GM12878 (cell line): ENCODE data around the gene ZBTB4. TPM values are rescaled to one million over a fixed set of nuclear protein-coding genes. Genes with fewer than 3 reads are reported as not detected.
"Not testable (repeated sequence)": the region's sequence is repeated elsewhere in the genome, so short reads cannot be mapped to it uniquely, and the experiment has no call there.

Experiments used
- ATAC-seq: fragments of 200-7000 bp; cut with Tn5 transposase; 3 replicates; pipeline ENCODE4 v1.9.1; 2020; ENCODE audit warnings: mild to moderate bottlenecking, moderate library complexity
- BruUV-seq: library from RNA; stranded (reverse); fragments of 400-500 nt; replicated peaks from 2 replicates; lab custom pipeline; 2021; lab: Mats Ljungman, UMichigan
- CTCF ChIA-PET: fragments of 300-600 bp; sonication (Branson Sonifier 250); formaldehyde crosslinking; extraction: SDS; loops from one replicate; lab custom pipeline; 2021; ENCODE audit warnings: inconsistent platforms; lab: Yijun Ruan, JAX
- POLR2A ChIA-PET: fragments of 350-600 bp; formaldehyde crosslinking; extraction: SDS; loops from one replicate; lab custom pipeline; 2021; ENCODE audit warnings: inconsistent platforms; lab: Charles Lee
- RAD21 ChIA-PET: fragments of 300-600 bp; sonication (Branson Sonifier 250); formaldehyde crosslinking; loops from one replicate; lab custom pipeline; 2023; ENCODE audit warnings: antibody characterized with exemption; ENCODE audit not compliant: unreplicated experiment; lab: Charles Lee
- SMC1A ChIA-PET: fragments of 300-600 bp; sonication (Branson Sonifier 250); formaldehyde crosslinking; loops from one replicate; lab custom pipeline; 2023; ENCODE audit not compliant: unreplicated experiment, uncharacterized antibody; lab: Charles Lee
- DNase-seq: peaks from one replicate; pipeline ENCODE4 v3.0.0-alpha.2; 2011; ENCODE audit warnings: low read depth, low spot score
- FAIRE-seq: peaks from 3 replicates; lab custom pipeline; 2011; peaks lifted over from hg19 to GRCh38; lab: Jason Lieb, UNC
- H2AFZ ChIP-seq: 2 replicates; pipeline ENCODE4 v1.6.0; 2011; ENCODE audit warnings: low read depth, low read length, control low read depth; ENCODE audit not compliant: control insufficient read depth
- H3K27ac ChIP-seq: 2 replicates; pipeline ENCODE4 v1.5.1; 2011; ENCODE audit warnings: control low read depth; ENCODE audit not compliant: control insufficient read depth, insufficient read depth
- H3K27me3 ChIP-seq, 2 experiments: replicated peaks in 1 of 2; 2 replicates each; pipeline versions ENCODE4 v1.6.0 to v1.6.1; 2011; ENCODE audit warnings: low read length in 1 of 2; ENCODE audit not compliant: control insufficient read depth in 2 of 2, insufficient read depth in 2 of 2
- H3K36me3 ChIP-seq, 2 experiments: 2 replicates each; pipeline ENCODE4 v1.5.1; 2011; ENCODE audit warnings: low read length in 1 of 2; ENCODE audit not compliant: control insufficient read depth in 2 of 2, insufficient read depth in 2 of 2
- H3K4me1 ChIP-seq: 2 replicates; pipeline ENCODE4 v1.6.1; 2011; ENCODE audit warnings: mild to moderate bottlenecking, low read length, moderate library complexity, mixed read lengths; ENCODE audit not compliant: control insufficient read depth, insufficient read depth
- H3K4me2 ChIP-seq: 2 replicates; pipeline ENCODE4 v1.6.0; 2011; ENCODE audit warnings: control low read depth; ENCODE audit not compliant: control insufficient read depth, insufficient read depth
- H3K4me3 ChIP-seq: fragments of 200-600 bp; sonication (generic); 2 replicates; pipeline ENCODE4 v1.5.1; 2016
- H3K79me2 ChIP-seq: 2 replicates; pipeline ENCODE4 v1.6.0; 2011; ENCODE audit warnings: low read length; ENCODE audit not compliant: control insufficient read depth, insufficient read depth
- H3K9ac ChIP-seq: 2 replicates; pipeline ENCODE4 v1.8.0; 2011; ENCODE audit warnings: low read length, control low read depth, mixed read lengths; ENCODE audit not compliant: control insufficient read depth, insufficient read depth
- H3K9me3 ChIP-seq: replicated peaks from 3 replicates; pipeline ENCODE4 v1.5.1; 2011; ENCODE audit warnings: mild to moderate bottlenecking, low read length; ENCODE audit not compliant: control insufficient read depth, insufficient read depth
- H4K20me1 ChIP-seq: 2 replicates; pipeline ENCODE4 v1.6.0; 2011; ENCODE audit not compliant: control insufficient read depth, insufficient read depth
- ATF2 ChIP-seq: IDR thresholded peaks from 2 replicates; pipeline ENCODE4 v1.6.1; 2012; ENCODE audit warnings: low read length, inconsistent platforms
- WGBS: methylation state at CpG from one replicate; pipeline ENCODE4 v1.1.6; 2016; ENCODE audit warnings: low lambda C conversion rate; ENCODE audit not compliant: insufficient replicate concordance, insufficient coverage; ENCODE audit errors: missing lambda C conversion rate; 5-methylcytosine and 5-hydroxymethylcytosine counted together
- in situ Hi-C: fragments of 300-500 bp; cut with MboI; formaldehyde crosslinking; loops from 9 replicates; pipeline ENCODE4 v1.14.3; 2018; ENCODE audit warnings: mixed read lengths
- intact Hi-C: fragments of 100-400 bp; cut with micrococcal nuclease; formaldehyde crosslinking; loops from one replicate; pipeline ENCODE4 v1.14.2; 2022; ENCODE audit not compliant: unreplicated experiment
- polyA plus RNA-seq, 11 experiments: library from polyadenylated mRNA; depleted of rRNA in 4 of 11; unstranded in 6 of 11; stranded (reverse) in 5 of 11; fragments of >200 nt; fragmentation: Nextera tagmentation in 4 of 11; fragmentation: Illumina TruSeq in 1 of 11; extraction: Ambion mirVana in 4 of 11; extraction: Trizol in 1 of 11; gene quantifications; 1 replicate in 1 of 11; 2 replicates in 10 of 11; pipeline versions ENCODE4 v1.2.1 to v1.2.3, GENCODE V29; 2011 to 2016; ENCODE audit warnings: inconsistent platforms in 2 of 11, missing spikeins in 2 of 11, low read depth in 1 of 11
- total RNA-seq, 4 experiments: library from RNA; depleted of rRNA in 3 of 4; stranded (reverse); fragments of >200 nt in 3 of 4; fragmentation: Illumina TruSeq in 1 of 4; extraction: Trizol in 1 of 4; gene quantifications; 2 replicates each; pipeline versions ENCODE4 v1.2.1 to v1.2.3, GENCODE V29; 2013 to 2021

Gene ZBTB4
- total and polyA plus RNA-seq, 10 of the 15 experiments (the other 5 are each of a cell fraction or from before 2014, with no cell fraction given): 2.0 to 14.9 (median 6.9) TPM

- Histone ChIP-seq H3K9me3 (no peaks in the 10 kb centered on the region), H3K9ac (no peak overlapping the region), H3K27me3 (no peaks in the 10 kb centered on the region), H3K36me3 (no peaks in the 10 kb centered on the region; a peak in 2 of 4 replicates), H3K27ac (no peak overlapping the region), H3K79me2 (peaks cover 6% of the 10 kb centered on the region), H2AFZ (no peak overlapping the region), H4K20me1 (peaks cover 2% of the 10 kb centered on the region; the same call in 1 of the 2 replicates), H3K4me2 (no peak overlapping the region), H3K4me1 (no peaks in the 10 kb centered on the region; the same call in 1 of the 2 replicates), H3K4me3 (no peak overlapping the region)
- intact Hi-C loops (no loop called here), in situ Hi-C loops (no loop called here)
- ChIA-PET CTCF (interaction anchor here (0.7 kb wide), 1 partner anchor 35 kb away, joined by 3 read pairs; no protein-coding TSS in a partner anchor), RAD21 (no interaction called here), SMC1A (no interaction called here), POLR2A (interaction anchor here (0.5 to 1.8 kb wide), 2 partner anchors 8 to 12 kb away, joined by 5 to 8 read pairs; partner anchors contain the start of gene ZBTB4)
- WGBS: 75% methylated on average over 2 of the region's 2 CpGs
- DNase-seq (no peak), ATAC-seq (no peak), FAIRE-seq (no peak)
- BruUV-seq: TSS peak; percentile 44
- no peak for TF ChIP-seq ATF2
These were observed 7.7 kb downstream of the ZBTB4 start for GRCh38 chr17:7471729-7472128.

GRCh38 chr17:7470457-7470973, 8.9 kb downstream of the ZBTB4 start:
- H3K79me2 ChIP-seq, H3K27ac ChIP-seq, H3K36me3 ChIP-seq, H3K9me3 ChIP-seq, H3K4me2 ChIP-seq, H4K20me1 ChIP-seq, H2AFZ ChIP-seq, H3K27me3 ChIP-seq, ATAC-seq, BruUV-seq, intact Hi-C loops, H3K4me3 ChIP-seq, in situ Hi-C loops, H3K4me1 ChIP-seq, SMC1A ChIA-PET, DNase-seq, H3K9ac ChIP-seq, FAIRE-seq: not testable (repeated sequence)
- RAD21 ChIA-PET: interaction anchor here (1.1 kb wide), 1 partner anchor 141 kb away, joined by 5 read pairs; the partner anchor contains the start of gene NEURL4
- WGBS: 70% methylated on average over 8 of the region's 8 CpGs
- CTCF ChIA-PET: interaction anchor here (0.5 to 1.6 kb wide), 2 partner anchors 18 to 44 kb away, joined by 3 read pairs; no protein-coding TSS in a partner anchor
- POLR2A ChIA-PET: interaction anchor here (1.8 kb wide), 1 partner anchor 9 kb away, joined by 8 read pairs; the partner anchor contains the start of gene ZBTB4

GRCh38 chr17:7469843-7470242, 9.6 kb downstream of the ZBTB4 start:
- H3K36me3 ChIP-seq, in situ Hi-C loops, RAD21 ChIA-PET, ATAC-seq, H2AFZ ChIP-seq, H3K27ac ChIP-seq, DNase-seq, BruUV-seq, intact Hi-C loops, H3K9ac ChIP-seq, H3K4me3 ChIP-seq, FAIRE-seq, SMC1A ChIA-PET, H3K79me2 ChIP-seq, H3K27me3 ChIP-seq, H4K20me1 ChIP-seq, H3K9me3 ChIP-seq, H3K4me2 ChIP-seq, H3K4me1 ChIP-seq: not testable (repeated sequence)
- POLR2A ChIA-PET: interaction anchor here (1.8 kb wide), 1 partner anchor 10 kb away, joined by 8 read pairs; the partner anchor contains the start of gene ZBTB4
- whole genome bisulfite sequencing: 88% methylated on average over 12 of the region's 12 CpGs
- CTCF ChIA-PET: interaction anchor here (1.6 kb wide), 1 partner anchor 45 kb away, joined by 3 read pairs; no protein-coding TSS in a partner anchor
